HEK293T (cell line): Measurements from ENCODE around the gene IGSF22.

Experiments used
- ARNT ChIP-seq: fragments of 450-650 bp; IDR thresholded peaks from 2 replicates; pipeline ENCODE4 v1.6.1; 2017; ENCODE audit warnings: mild to moderate bottlenecking
- BHLHE40 ChIP-seq: fragments of 450-650 bp; IDR thresholded peaks from 2 replicates; pipeline ENCODE4 v1.6.1; 2016; ENCODE audit warnings: mild to moderate bottlenecking, moderate library complexity, borderline replicate concordance
- ELF4 ChIP-seq: fragments of 450-650 bp; IDR thresholded peaks from 2 replicates; pipeline ENCODE4 v1.6.1; 2017; ENCODE audit warnings: antibody characterized with exemption
- FOXA1 ChIP-seq: fragments of 450-650 bp; IDR thresholded peaks from 2 replicates; pipeline ENCODE4 v1.6.1; 2016; ENCODE audit warnings: mild to moderate bottlenecking
- FOXM1 ChIP-seq: fragments of 450-650 bp; IDR thresholded peaks from 2 replicates; pipeline ENCODE4 v1.6.1; 2017; ENCODE audit warnings: mild to moderate bottlenecking, borderline replicate concordance
- HDGF ChIP-seq: fragments of 450-650 bp; IDR thresholded peaks from 2 replicates; pipeline ENCODE4 v1.6.1; 2017; ENCODE audit warnings: antibody characterized with exemption, borderline replicate concordance
- NFRKB ChIP-seq: fragments of 450-650 bp; IDR thresholded peaks from 2 replicates; pipeline ENCODE4 v1.6.1; 2016; ENCODE audit warnings: mild to moderate bottlenecking, moderate library complexity
- SP1 ChIP-seq: fragments of 450-650 bp; IDR thresholded peaks from 2 replicates; pipeline ENCODE4 v1.6.1; 2017
- SUZ12 ChIP-seq: fragments of 450-650 bp; IDR thresholded peaks from 2 replicates; pipeline ENCODE4 v1.6.1; 2016; ENCODE audit warnings: mild to moderate bottlenecking
- TARDBP ChIP-seq: fragments of 450-650 bp; IDR thresholded peaks from 2 replicates; pipeline ENCODE4 v1.6.1; 2016

DNA sequence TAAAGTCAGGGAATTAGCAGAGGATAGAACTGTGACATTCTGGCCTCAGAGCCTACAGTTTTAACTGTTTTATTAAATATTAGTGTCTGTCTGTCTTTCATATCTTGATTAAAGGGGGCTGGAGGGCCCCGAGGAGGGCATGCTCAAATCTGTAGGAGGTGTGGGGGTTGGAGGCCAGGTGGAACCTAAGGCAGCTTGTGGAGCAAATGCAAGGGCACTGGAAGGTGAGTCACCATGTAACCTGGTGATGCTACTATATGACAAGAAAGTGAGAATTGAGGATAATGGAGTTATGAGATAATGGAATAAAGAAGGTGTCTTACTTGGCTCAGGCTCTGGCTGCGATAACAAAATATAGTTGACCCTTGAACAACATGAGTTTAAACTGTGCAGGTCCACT, 54.7 kb downstream of the IGSF22 start:
- no peak for TF ChIP-seq BHLHE40
- no peak for TF ChIP-seq SP1
- no peak for TF ChIP-seq FOXA1
- TF ChIP-seq NFRKB = no peak
- TF ChIP-seq SUZ12 = no peak
- TF ChIP-seq TARDBP = no peak
- no peak for TF ChIP-seq FOXM1
- no peak for TF ChIP-seq HDGF
- TF ChIP-seq ARNT = no peak
- TF ChIP-seq ELF4 = no peak
